COR-L47 (cell line): Measurements from ENCODE around the gene MCM3AP.
"Not testable (repeated sequence)": the region's sequence is repeated elsewhere in the genome, so short reads cannot be mapped to it uniquely, and the experiment has no call there.

ENCODE experiments used
- DNase-seq: peaks from one replicate; lab custom pipeline; 2025; lab: John Stamatoyannopoulos, UW

MCM3AP gene

GRCh38 chr21:46243960-46244361 lies 41.5 kb downstream of the MCM3AP start:
- no peak for DNase-seq

GRCh38 chr21:46243325-46243724 lies 42.1 kb downstream of the MCM3AP start:
- DNase-seq: no peak

- not testable (repeated sequence) for DNase-seq
These were observed 43.8 kb downstream of the MCM3AP start for GRCh38 chr21:46241577-46241976.

GRCh38 chr21:46239817-46240325 lies 45.5 kb downstream of the MCM3AP start:
- DNase-seq: no peak

- DNase-seq: no peak
These were observed 47.9 kb downstream of the MCM3AP start for GRCh38 chr21:46237474-46237873.

GRCh38 chr21:46234436-46234950 lies 50.9 kb downstream of the MCM3AP start:
- DNase-seq: no peak

- no peak for DNase-seq
These were observed 55.5 kb downstream of the MCM3AP start for GRCh38 chr21:46229923-46230260.

GRCh38 chr21:46229133-46229922 lies 56.1 kb downstream of the MCM3AP start:
- peak; percentile 41 for DNase-seq

GRCh38 chr21:46228345-46229051 lies 56.9 kb downstream of the MCM3AP start, which contains the start of gene LSS:
Gene LSS, minus strand, starts transcription at chr21:46228774. Its CDS starts 29 bp downstream, at chr21:46228745.
- DNase-seq: peak; percentile 98

- no peak for DNase-seq
These were observed 57.5 kb downstream of the MCM3AP start for GRCh38 chr21:46227811-46228344.

- no peak for DNase-seq
These were observed 58.4 kb downstream of the MCM3AP start for GRCh38 chr21:46226920-46227599.

GRCh38 chr21:46226146-46226545 lies 59.3 kb downstream of the MCM3AP start:
- no peak for DNase-seq

- DNase-seq: not testable (repeated sequence)
These were observed 61.8 kb downstream of the MCM3AP start for GRCh38 chr21:46223661-46224060.

GRCh38 chr21:46223217-46223616 lies 62.2 kb downstream of the MCM3AP start:
- no peak for DNase-seq

- DNase-seq: no peak
These were observed 62.8 kb downstream of the MCM3AP start for GRCh38 chr21:46222436-46223116.

- no peak for DNase-seq
These were observed 63.6 kb downstream of the MCM3AP start for GRCh38 chr21:46221664-46222435.

GRCh38 chr21:46220847-46221246 lies 64.6 kb downstream of the MCM3AP start:
- DNase-seq: no peak

GRCh38 chr21:46220275-46220810 lies 65.1 kb downstream of the MCM3AP start:
- DNase-seq: no peak

GRCh38 chr21:46219591-46220239 lies 65.7 kb downstream of the MCM3AP start:
- DNase-seq: no peak
